HEK293 (cell line): Measurements from ENCODE around the gene FRMD4A.
A peak's percentile ranks its signal among the peaks of the same experiment; 100 is the strongest.

ENCODE experiments used
- AEBP2 ChIP-seq: fragments of 450-650 bp; formaldehyde crosslinking; IDR thresholded peaks from 2 replicates; pipeline ENCODE4 v1.5.1; 2016; ENCODE audit warnings: missing biosample characterization, missing genetic modification characterization, borderline replicate concordance
- FEZF1 ChIP-seq: fragments of 450-650 bp; formaldehyde crosslinking; IDR thresholded peaks from 2 replicates; pipeline ENCODE4 v1.5.1; 2016; ENCODE audit warnings: missing biosample characterization, missing genetic modification characterization
- HOXD13 ChIP-seq: sonication (generic); formaldehyde crosslinking; IDR thresholded peaks from 2 replicates; pipeline ENCODE4 v1.8.0; 2022; ENCODE audit warnings: missing genetic modification reagents, borderline replicate concordance
- KLF7 ChIP-seq: fragments of 450-650 bp; formaldehyde crosslinking; IDR thresholded peaks from 2 replicates; pipeline ENCODE4 v1.5.1; 2016; ENCODE audit warnings: missing biosample characterization, missing genetic modification characterization, borderline replicate concordance
- KLF8 ChIP-seq: fragments of 450-650 bp; formaldehyde crosslinking; IDR thresholded peaks from 2 replicates; pipeline ENCODE4 v1.5.1; 2016; ENCODE audit warnings: missing biosample characterization, missing genetic modification characterization
- REST ChIP-seq: fragments of 450-650 bp; formaldehyde crosslinking; IDR thresholded peaks from 2 replicates; pipeline ENCODE4 v1.5.1; 2016; ENCODE audit warnings: missing biosample characterization, missing genetic modification characterization
- SP2 ChIP-seq: fragments of 450-650 bp; formaldehyde crosslinking; IDR thresholded peaks from 2 replicates; pipeline ENCODE4 v1.5.1; 2016; ENCODE audit warnings: missing biosample characterization, missing genetic modification characterization
- WT1 ChIP-seq: fragments of 450-650 bp; formaldehyde crosslinking; IDR thresholded peaks from 2 replicates; pipeline ENCODE4 v1.5.1; 2016; ENCODE audit warnings: missing biosample characterization, missing genetic modification characterization
- YY2 ChIP-seq: fragments of 450-650 bp; formaldehyde crosslinking; IDR thresholded peaks from 2 replicates; pipeline ENCODE4 v1.5.1; 2016; ENCODE audit warnings: missing biosample characterization, missing genetic modification characterization
- ZBTB1 ChIP-seq: fragments of 450-650 bp; formaldehyde crosslinking; IDR thresholded peaks from 2 replicates; pipeline ENCODE4 v1.5.1; 2016; ENCODE audit warnings: missing biosample characterization, missing genetic modification characterization
- ZBTB17 ChIP-seq: fragments of 450-650 bp; formaldehyde crosslinking; IDR thresholded peaks from 2 replicates; pipeline ENCODE4 v1.5.1; 2016; ENCODE audit warnings: missing biosample characterization, missing genetic modification characterization
- ZBTB8A ChIP-seq: fragments of 450-650 bp; formaldehyde crosslinking; IDR thresholded peaks from 2 replicates; pipeline ENCODE4 v1.5.1; 2016; ENCODE audit warnings: missing biosample characterization, missing genetic modification characterization
- ZNF19 ChIP-seq: fragments of 450-650 bp; formaldehyde crosslinking; IDR thresholded peaks from 2 replicates; pipeline ENCODE4; 2016; ENCODE audit warnings: missing biosample characterization, missing genetic modification characterization, low read depth
- ZNF26 ChIP-seq: fragments of 450-650 bp; formaldehyde crosslinking; IDR thresholded peaks from 2 replicates; pipeline ENCODE4 v1.5.1; 2016; ENCODE audit warnings: missing biosample characterization, missing genetic modification characterization
- ZNF341 ChIP-seq: fragments of 450-650 bp; formaldehyde crosslinking; IDR thresholded peaks from 2 replicates; pipeline ENCODE4; 2016; ENCODE audit warnings: low read depth, missing biosample characterization, missing genetic modification characterization
- ZNF350 ChIP-seq: fragments of 450-650 bp; formaldehyde crosslinking; IDR thresholded peaks from 2 replicates; pipeline ENCODE4 v1.5.0; 2017; ENCODE audit warnings: missing biosample characterization, mild to moderate bottlenecking, missing genetic modification characterization
- ZNF394 ChIP-seq: fragments of 450-650 bp; formaldehyde crosslinking; IDR thresholded peaks from 2 replicates; pipeline ENCODE4 v1.5.1; 2016; ENCODE audit warnings: missing biosample characterization, missing genetic modification characterization, mild to moderate bottlenecking, moderate library complexity, borderline replicate concordance
- ZNF416 ChIP-seq: fragments of 450-650 bp; formaldehyde crosslinking; IDR thresholded peaks from 2 replicates; pipeline ENCODE4 v1.5.1; 2016; ENCODE audit warnings: missing biosample characterization, missing genetic modification characterization
- ZNF623 ChIP-seq: fragments of 450-650 bp; formaldehyde crosslinking; IDR thresholded peaks from 2 replicates; pipeline ENCODE4 v1.5.1; 2016; ENCODE audit warnings: missing biosample characterization, missing genetic modification characterization
- ZNF704 ChIP-seq: fragments of 450-650 bp; formaldehyde crosslinking; IDR thresholded peaks from 2 replicates; pipeline ENCODE4 v1.5.1; 2016; ENCODE audit warnings: missing biosample characterization, missing genetic modification characterization
- ZNF747 ChIP-seq: fragments of 450-650 bp; formaldehyde crosslinking; IDR thresholded peaks from 2 replicates; pipeline ENCODE4 v1.5.1; 2016; ENCODE audit warnings: missing biosample characterization, missing genetic modification characterization
- ZNF76 ChIP-seq: fragments of 450-650 bp; formaldehyde crosslinking; IDR thresholded peaks from 2 replicates; pipeline ENCODE4; 2016; ENCODE audit warnings: low read depth, missing biosample characterization, missing genetic modification characterization, borderline replicate concordance
- ZNF791 ChIP-seq: fragments of 450-650 bp; formaldehyde crosslinking; IDR thresholded peaks from 2 replicates; pipeline ENCODE4 v1.5.1; 2016; ENCODE audit warnings: missing biosample characterization, missing genetic modification characterization
- TF ChIP-seq, protein P1 (sequence below): fragments of 450-650 bp; formaldehyde crosslinking; IDR thresholded peaks from 2 replicates; pipeline ENCODE4 v1.5.1; 2017; ENCODE audit warnings: missing biosample characterization, missing genetic modification characterization
- TF ChIP-seq, protein P2 (sequence below): fragments of 450-650 bp; formaldehyde crosslinking; IDR thresholded peaks from 2 replicates; pipeline ENCODE4 v1.5.1; 2016; ENCODE audit warnings: missing biosample characterization, missing genetic modification characterization, low read depth
- TF ChIP-seq, protein P3 (sequence below): fragments of 450-650 bp; formaldehyde crosslinking; IDR thresholded peaks from 2 replicates; pipeline ENCODE4 v1.5.1; 2016; ENCODE audit warnings: missing biosample characterization, missing genetic modification characterization

The FRMD4A gene

DNA sequence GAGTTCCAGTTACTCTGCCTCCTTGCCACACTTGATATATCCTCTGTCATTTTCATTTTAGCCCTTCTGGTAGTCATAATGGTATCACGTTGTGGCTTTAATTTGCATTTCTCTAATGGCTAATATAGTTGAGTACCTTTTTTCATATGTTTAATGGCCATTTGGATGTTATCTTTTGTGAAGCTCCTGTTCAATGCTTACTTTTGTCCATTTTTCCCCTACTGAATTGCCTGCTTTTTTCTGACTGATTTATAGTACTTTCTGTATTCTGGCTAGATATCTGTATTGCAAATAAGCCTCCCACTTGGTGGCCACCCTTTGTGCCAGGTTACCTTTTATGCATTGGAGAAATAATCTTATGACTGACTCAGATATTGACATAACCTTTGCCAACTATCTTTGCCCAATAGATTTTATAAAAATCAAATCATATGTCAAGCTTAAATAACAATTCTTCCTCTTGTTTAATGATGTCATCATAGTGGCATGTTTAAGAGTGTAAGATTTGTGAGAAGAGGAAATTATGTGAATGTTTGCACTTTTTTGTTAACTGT is 693.3 kb downstream of the FRMD4A start (continued):
- TF ChIP-seq REST (tag by site-specific recombination), result no peak
- no peak for TF ChIP-seq HOXD13 (CRISPR knock-in tag)
- no peak for TF ChIP-seq ZNF416 (tag by site-specific recombination)
- no peak for TF ChIP-seq ZNF623 (tag by site-specific recombination)
- TF ChIP-seq SP2 (tag by site-specific recombination), result no peak
- TF ChIP-seq ZNF19 (tag by site-specific recombination), result no peak
- TF ChIP-seq, protein P1, sequence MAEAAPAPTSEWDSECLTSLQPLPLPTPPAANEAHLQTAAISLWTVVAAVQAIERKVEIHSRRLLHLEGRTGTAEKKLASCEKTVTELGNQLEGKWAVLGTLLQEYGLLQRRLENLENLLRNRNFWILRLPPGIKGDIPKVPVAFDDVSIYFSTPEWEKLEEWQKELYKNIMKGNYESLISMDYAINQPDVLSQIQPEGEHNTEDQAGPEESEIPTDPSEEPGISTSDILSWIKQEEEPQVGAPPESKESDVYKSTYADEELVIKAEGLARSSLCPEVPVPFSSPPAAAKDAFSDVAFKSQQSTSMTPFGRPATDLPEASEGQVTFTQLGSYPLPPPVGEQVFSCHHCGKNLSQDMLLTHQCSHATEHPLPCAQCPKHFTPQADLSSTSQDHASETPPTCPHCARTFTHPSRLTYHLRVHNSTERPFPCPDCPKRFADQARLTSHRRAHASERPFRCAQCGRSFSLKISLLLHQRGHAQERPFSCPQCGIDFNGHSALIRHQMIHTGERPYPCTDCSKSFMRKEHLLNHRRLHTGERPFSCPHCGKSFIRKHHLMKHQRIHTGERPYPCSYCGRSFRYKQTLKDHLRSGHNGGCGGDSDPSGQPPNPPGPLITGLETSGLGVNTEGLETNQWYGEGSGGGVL (tag by site-specific recombination), result no peak
- no peak for TF ChIP-seq ZBTB1 (tag by site-specific recombination)
- peak; percentile 93 for TF ChIP-seq WT1 (tag by site-specific recombination)
- no peak for TF ChIP-seq KLF7
- 0 out of 2 replicates have a peak, but pooled peaks have one; percentile 24 for TF ChIP-seq KLF8 (tag by site-specific recombination)
- no peak for TF ChIP-seq AEBP2 (tag by site-specific recombination)
- TF ChIP-seq ZNF26 (tag by site-specific recombination), result no peak
- no peak for TF ChIP-seq YY2 (tag by site-specific recombination)
- no peak for TF ChIP-seq ZNF350 (tag by site-specific recombination)
- no peak for TF ChIP-seq ZNF704 (tag by site-specific recombination)
- no peak for TF ChIP-seq ZNF791
- no peak; the same call in 1 of the 2 replicates for TF ChIP-seq ZBTB17 (tag by site-specific recombination)
- TF ChIP-seq ZBTB8A, result no peak
- peak; percentile 35; the same call in 1 of the 2 replicates for TF ChIP-seq FEZF1 (tag by site-specific recombination)
- TF ChIP-seq, protein P2, sequence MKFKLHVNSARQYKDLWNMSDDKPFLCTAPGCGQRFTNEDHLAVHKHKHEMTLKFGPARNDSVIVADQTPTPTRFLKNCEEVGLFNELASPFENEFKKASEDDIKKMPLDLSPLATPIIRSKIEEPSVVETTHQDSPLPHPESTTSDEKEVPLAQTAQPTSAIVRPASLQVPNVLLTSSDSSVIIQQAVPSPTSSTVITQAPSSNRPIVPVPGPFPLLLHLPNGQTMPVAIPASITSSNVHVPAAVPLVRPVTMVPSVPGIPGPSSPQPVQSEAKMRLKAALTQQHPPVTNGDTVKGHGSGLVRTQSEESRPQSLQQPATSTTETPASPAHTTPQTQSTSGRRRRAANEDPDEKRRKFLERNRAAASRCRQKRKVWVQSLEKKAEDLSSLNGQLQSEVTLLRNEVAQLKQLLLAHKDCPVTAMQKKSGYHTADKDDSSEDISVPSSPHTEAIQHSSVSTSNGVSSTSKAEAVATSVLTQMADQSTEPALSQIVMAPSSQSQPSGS, result peak; percentile 90
- no peak for TF ChIP-seq ZNF747 (tag by site-specific recombination)
- no peak for TF ChIP-seq ZNF394 (tag by site-specific recombination)
- TF ChIP-seq ZNF76 (tag by site-specific recombination), result no peak
- TF ChIP-seq, protein P3, sequence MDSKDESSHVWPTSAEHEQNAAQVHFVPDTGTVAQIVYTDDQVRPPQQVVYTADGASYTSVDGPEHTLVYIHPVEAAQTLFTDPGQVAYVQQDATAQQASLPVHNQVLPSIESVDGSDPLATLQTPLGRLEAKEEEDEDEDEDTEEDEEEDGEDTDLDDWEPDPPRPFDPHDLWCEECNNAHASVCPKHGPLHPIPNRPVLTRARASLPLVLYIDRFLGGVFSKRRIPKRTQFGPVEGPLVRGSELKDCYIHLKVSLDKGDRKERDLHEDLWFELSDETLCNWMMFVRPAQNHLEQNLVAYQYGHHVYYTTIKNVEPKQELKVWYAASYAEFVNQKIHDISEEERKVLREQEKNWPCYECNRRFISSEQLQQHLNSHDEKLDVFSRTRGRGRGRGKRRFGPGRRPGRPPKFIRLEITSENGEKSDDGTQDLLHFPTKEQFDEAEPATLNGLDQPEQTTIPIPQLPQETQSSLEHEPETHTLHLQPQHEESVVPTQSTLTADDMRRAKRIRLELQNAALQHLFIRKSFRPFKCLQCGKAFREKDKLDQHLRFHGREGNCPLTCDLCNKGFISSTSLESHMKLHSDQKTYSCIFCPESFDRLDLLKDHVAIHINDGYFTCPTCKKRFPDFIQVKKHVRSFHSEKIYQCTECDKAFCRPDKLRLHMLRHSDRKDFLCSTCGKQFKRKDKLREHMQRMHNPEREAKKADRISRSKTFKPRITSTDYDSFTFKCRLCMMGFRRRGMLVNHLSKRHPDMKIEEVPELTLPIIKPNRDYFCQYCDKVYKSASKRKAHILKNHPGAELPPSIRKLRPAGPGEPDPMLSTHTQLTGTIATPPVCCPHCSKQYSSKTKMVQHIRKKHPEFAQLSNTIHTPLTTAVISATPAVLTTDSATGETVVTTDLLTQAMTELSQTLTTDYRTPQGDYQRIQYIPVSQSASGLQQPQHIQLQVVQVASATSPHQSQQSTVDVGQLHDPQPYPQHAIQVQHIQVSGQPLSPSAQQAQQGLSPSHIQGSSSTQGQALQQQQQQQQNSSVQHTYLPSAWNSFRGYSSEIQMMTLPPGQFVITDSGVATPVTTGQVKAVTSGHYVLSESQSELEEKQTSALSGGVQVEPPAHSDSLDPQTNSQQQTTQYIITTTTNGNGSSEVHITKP (tag by site-specific recombination), result no peak
- TF ChIP-seq ZNF341 (tag by site-specific recombination), result no peak
